Measurements from ENCODE around the gene ORM1. TPM values are rescaled to one million over a fixed set of nuclear protein-coding genes. Genes with fewer than 3 reads are reported as not detected.

Gene ORM1
- total and polyA plus RNA-seq, 10 of the 15 experiments (the other 5 are each of a cell fraction or from before 2014, with no cell fraction given) = 4.4 TPM; not detected in 9

GRCh38 chr9:114348906-114349482, 26.1 kb downstream of the ORM1 start (continued):
- TF ChIP-seq IKZF2 (IDR thresholded peaks at IDR 0.05) = peak; percentile 62 to 70; a peak in 2 of 4 replicates
- TF ChIP-seq CBFB (IDR thresholded peaks at IDR 0.05; ENCODE audit: low read depth) = peak; percentile 60; the same call in 1 of the 2 replicates
- TF ChIP-seq BHLHE40 (IDR thresholded peaks at IDR 0.05; ENCODE audit: borderline replicate concordance in 1 of 2, low read depth in 2 of 2, low read length in 1 of 2) = peak in 1 of 2 experiments; percentile 69; a peak in 2 of 4 replicates
- TF ChIP-seq WRNIP1 (IDR thresholded peaks at IDR 0.05; ENCODE audit: borderline replicate concordance, low read depth, low read length) = peak; percentile 88; the same call in 1 of the 2 replicates
- no peak for TF ChIP-seq RB1 (IDR thresholded peaks at IDR 0.05; ENCODE audit: borderline replicate concordance)
- TF ChIP-seq NFIC (IDR thresholded peaks at IDR 0.05; ENCODE audit: low read depth, low read length) = no peak; the same call in 1 of the 2 replicates
- TF ChIP-seq CUX1 (IDR thresholded peaks at IDR 0.05; ENCODE audit: insufficient replicate concordance, low read depth, low read length) = no peak
- no peak for TF ChIP-seq SREBF2 (IDR thresholded peaks at IDR 0.05; ENCODE audit: low read length)
- no peak for TF ChIP-seq ZNF592 (IDR thresholded peaks at IDR 0.05)
- peak; percentile 83; the same call in 1 of the 2 replicates for TF ChIP-seq RELB (IDR thresholded peaks at IDR 0.05; ENCODE audit: low read depth)
- TF ChIP-seq NR2C1 (IDR thresholded peaks at IDR 0.05) = no peak
- peak; percentile 54; the same call in 1 of the 2 replicates for TF ChIP-seq MTA2 (IDR thresholded peaks at IDR 0.05; ENCODE audit: low read depth)
- TF ChIP-seq NBN (IDR thresholded peaks at IDR 0.05) = 0 out of 2 replicates have a peak, but pooled peaks have one; percentile 58
- TF ChIP-seq IKZF1 (conservative IDR thresholded peaks at IDR 0.05) = peak; percentile 86
- TF ChIP-seq EGR1 (IDR thresholded peaks at IDR 0.05; ENCODE audit: borderline replicate concordance in 1 of 2, low read depth in 2 of 2, low read length in 2 of 2) = peak in 1 of 2 experiments; percentile 76; a peak in 2 of 3 replicates
- TF ChIP-seq KAT2A (conservative IDR thresholded peaks at IDR 0.05; ENCODE audit: control insufficient read depth, low read depth, low read length) = no peak
- TF ChIP-seq USF2 (IDR thresholded peaks at IDR 0.05; ENCODE audit: borderline replicate concordance, low read depth, low read length) = peak; percentile 48

All from GM12878 (cell line).